Stimulated activated CD4-positive, alpha-beta T cell treated with anti-CD3 and anti-CD28 coated beads, Interleukin-15, amount 100 ng/mL, for 48 hours (primary cell): ENCODE results near the gene POU6F2.

Experiments used
- DNase-seq, 2 donors: peaks; one replicate each; pipeline ENCODE4 v3.0.0-alpha.2; 2020; ENCODE audit warnings: low read depth in 2 of 2

POU6F2 gene

GRCh38 chr7:39433550-39433949 is 455.8 kb downstream of the POU6F2 start:
- DNase-seq, result no peak

GRCh38 chr7:39434012-39434411 is 456.3 kb downstream of the POU6F2 start:
- no peak for DNase-seq

- no peak for DNase-seq
Measured at GRCh38 chr7:39446546-39446945, 468.8 kb downstream of the POU6F2 start.

- DNase-seq, result no peak
Measured at GRCh38 chr7:39451901-39452300, 474.2 kb downstream of the POU6F2 start.

GRCh38 chr7:39453743-39454355 is 476.1 kb downstream of the POU6F2 start:
- peak; percentile 22 to 38 for DNase-seq

- DNase-seq, result no peak
Measured at GRCh38 chr7:39458061-39458745, 480.5 kb downstream of the POU6F2 start.

- DNase-seq, result no peak
Measured at GRCh38 chr7:39459636-39460035, 481.9 kb downstream of the POU6F2 start.

- DNase-seq, result no peak
Measured at GRCh38 chr7:39460486-39460885, 482.8 kb downstream of the POU6F2 start.

GRCh38 chr7:39461263-39461820 is 483.6 kb downstream of the POU6F2 start:
- DNase-seq, result no peak

- no peak for DNase-seq
Measured at GRCh38 chr7:39463252-39463651, 485.5 kb downstream of the POU6F2 start.

GRCh38 chr7:39464350-39465054 is 486.8 kb downstream of the POU6F2 start:
- no peak for DNase-seq

GRCh38 chr7:39465055-39465929 is 487.6 kb downstream of the POU6F2 start:
- peak; percentile 13 to 28 for DNase-seq

- no peak for DNase-seq
Measured at GRCh38 chr7:39468261-39468660, 490.6 kb downstream of the POU6F2 start.

GRCh38 chr7:39468808-39469374 is 491.2 kb downstream of the POU6F2 start:
- DNase-seq, result no peak

- DNase-seq, result no peak
Measured at GRCh38 chr7:39480901-39481300, 503.2 kb downstream of the POU6F2 start.

- DNase-seq, result no peak
Measured at GRCh38 chr7:39488467-39489393, 511.0 kb downstream of the POU6F2 start.

- DNase-seq, result no peak
Measured at GRCh38 chr7:39490296-39490695, 512.6 kb downstream of the POU6F2 start.

- DNase-seq, result no peak
Measured at GRCh38 chr7:39493934-39494333, 516.2 kb downstream of the POU6F2 start.

GRCh38 chr7:39501358-39501757 is 523.6 kb downstream of the POU6F2 start:
- DNase-seq, result no peak

GRCh38 chr7:39504963-39505362 is 527.3 kb downstream of the POU6F2 start:
- DNase-seq, result no peak
